Measurements from ENCODE around the gene RAB3D.

- TF ChIP-seq CTCF (IDR thresholded peaks at IDR 0.05), result no peak
- no peak for TF ChIP-seq ZFX (IDR thresholded peaks at IDR 0.05; ENCODE audit: borderline replicate concordance)
These were observed 66.2 kb downstream of the RAB3D start for GRCh38 chr19:11273296-11273695.
